WTC11 (cell line): ENCODE measurements around the gene SPC24. TPM values are rescaled to one million over a fixed set of nuclear protein-coding genes. Genes with fewer than 3 reads are reported as not detected.
"Not testable (repeated sequence)": the region's sequence is repeated elsewhere in the genome, so short reads cannot be mapped to it uniquely, and the experiment has no call there.

Experiments used
- ATAC-seq: fragments of 200-7000 bp; cut with Tn5 transposase; 2 replicates; pipeline ENCODE4 v1.10.0; 2021; ENCODE audit warnings: mild to moderate bottlenecking, moderate library complexity
- CTCF ChIA-PET: fragments of 300-600 bp; sonication (Branson Sonifier 250); formaldehyde crosslinking; loops from one replicate; lab custom pipeline; 2021; ENCODE audit warnings: antibody characterized with exemption; lab: Charles Lee
- POLR2A ChIA-PET: fragments of 350-600 bp; sonication (Branson Sonifier 250); formaldehyde crosslinking; loops from one replicate; lab custom pipeline; 2021; ENCODE audit warnings: antibody characterized with exemption; lab: Charles Lee
- DNase-seq: peaks from one replicate; pipeline ENCODE4 v3.0.0; 2021; ENCODE audit warnings: low spot score
- H3K27ac Mint-ChIP-seq: 2 replicates; pipeline ENCODE4 v1.8.0; 2021; ENCODE audit warnings: mixed read lengths
- H3K27me3 Mint-ChIP-seq: 2 replicates; pipeline ENCODE4 v1.8.0; 2021; ENCODE audit warnings: low read depth, mild to moderate bottlenecking, moderate library complexity, mixed read lengths
- H3K36me3 Mint-ChIP-seq: 2 replicates; pipeline ENCODE4 v1.8.0; 2021; ENCODE audit warnings: mixed read lengths
- H3K4me1 Mint-ChIP-seq: 2 replicates; pipeline ENCODE4 v1.8.0; 2022; ENCODE audit warnings: mixed read lengths
- H3K4me3 Mint-ChIP-seq: 2 replicates; pipeline ENCODE4 v1.8.0; 2021; ENCODE audit warnings: mild to moderate bottlenecking, moderate library complexity, mixed read lengths
- H3K9me3 Mint-ChIP-seq: 2 replicates; pipeline ENCODE4 v1.8.0; 2021; ENCODE audit warnings: mixed read lengths
- ATF2 ChIP-seq: sonication (generic); formaldehyde crosslinking; IDR thresholded peaks from 2 replicates; pipeline ENCODE4 v1.8.1; 2022; ENCODE audit warnings: low read depth, missing genetic modification reagents, borderline replicate concordance
- CTCF ChIP-seq: fragments of 200-600 bp; IDR thresholded peaks from 2 replicates; pipeline ENCODE4 v1.8.0; 2022; ENCODE audit warnings: antibody characterized with exemption
- FOXP4 ChIP-seq: sonication (generic); formaldehyde crosslinking; IDR thresholded peaks from 2 replicates; pipeline ENCODE4 v1.8.0; 2022; ENCODE audit warnings: mild to moderate bottlenecking, missing genetic modification reagents
- HMGA2 ChIP-seq: fragments of 250-450 bp; sonication (Bioruptor Pico); IDR thresholded peaks from 2 replicates; pipeline ENCODE4 v1.4.0; 2021; ENCODE audit warnings: mild to moderate bottlenecking, moderate library complexity
- MXD4 ChIP-seq: fragments of 250-450 bp; sonication (Bioruptor Pico); IDR thresholded peaks from 2 replicates; pipeline ENCODE4 v1.8.0; 2021; ENCODE audit warnings: mild to moderate bottlenecking, moderate library complexity, borderline replicate concordance
- NR1H2 ChIP-seq: sonication (generic); formaldehyde crosslinking; IDR thresholded peaks from 2 replicates; pipeline ENCODE4 v1.9.0; 2021; ENCODE audit warnings: mild to moderate bottlenecking, moderate library complexity, missing genetic modification reagents
- SMAD3 ChIP-seq: sonication (generic); formaldehyde crosslinking; IDR thresholded peaks from 2 replicates; pipeline ENCODE4 v1.8.0; 2022; ENCODE audit warnings: missing genetic modification reagents, mild to moderate bottlenecking, borderline replicate concordance
- SOX15 ChIP-seq: fragments of 250-450 bp; sonication (Bioruptor Pico); IDR thresholded peaks from 2 replicates; pipeline ENCODE4 v1.9.0; 2021; ENCODE audit warnings: mild to moderate bottlenecking
- TEAD1 ChIP-seq: sonication (generic); formaldehyde crosslinking; IDR thresholded peaks from 2 replicates; pipeline ENCODE4 v1.8.0; 2022; ENCODE audit warnings: mild to moderate bottlenecking, missing genetic modification reagents
- ZMAT4 ChIP-seq: fragments of 250-450 bp; sonication (Bioruptor Pico); IDR thresholded peaks from 2 replicates; pipeline ENCODE4 v1.9.0; 2021; ENCODE audit warnings: mild to moderate bottlenecking
- ZNF232 ChIP-seq: sonication (generic); formaldehyde crosslinking; IDR thresholded peaks from 2 replicates; pipeline ENCODE4 v1.8.0; 2022; ENCODE audit warnings: mild to moderate bottlenecking, missing genetic modification reagents
- ZNF416 ChIP-seq: fragments of 250-450 bp; sonication (Bioruptor Pico); IDR thresholded peaks from 2 replicates; pipeline ENCODE4 v1.9.0; 2021; ENCODE audit warnings: mild to moderate bottlenecking, inconsistent platforms
- ZNF512 ChIP-seq: sonication (generic); formaldehyde crosslinking; IDR thresholded peaks from 2 replicates; pipeline ENCODE4 v1.8.1; 2022; ENCODE audit warnings: missing genetic modification reagents, borderline replicate concordance
- total RNA-seq: library from RNA; stranded (reverse); gene quantifications from 3 replicates; pipeline ENCODE4 v1.2.3, GENCODE V29; 2021
- TF ChIP-seq, protein P1 (sequence below): sonication (generic); formaldehyde crosslinking; IDR thresholded peaks from 2 replicates; pipeline ENCODE4 v1.8.0; 2022; ENCODE audit warnings: mild to moderate bottlenecking, missing genetic modification reagents
- TF ChIP-seq, protein P2 (sequence below): sonication (generic); formaldehyde crosslinking; IDR thresholded peaks from 2 replicates; pipeline ENCODE4 v1.8.0; 2022; ENCODE audit warnings: mild to moderate bottlenecking, missing genetic modification reagents
- TF ChIP-seq, protein P3 (sequence below): fragments of 250-450 bp; sonication (Bioruptor Pico); conservative IDR thresholded peaks from 2 replicates; pipeline ENCODE4 v1.9.0; 2021; ENCODE audit warnings: mild to moderate bottlenecking
- TF ChIP-seq, protein P4 (sequence below): sonication (generic); formaldehyde crosslinking; IDR thresholded peaks from 2 replicates; pipeline ENCODE4 v1.8.1; 2023; ENCODE audit warnings: mild to moderate bottlenecking, missing genetic modification reagents

The SPC24 gene
- total RNA-seq, 1 experiment from 2014 or later = 62.2 TPM

DNA sequence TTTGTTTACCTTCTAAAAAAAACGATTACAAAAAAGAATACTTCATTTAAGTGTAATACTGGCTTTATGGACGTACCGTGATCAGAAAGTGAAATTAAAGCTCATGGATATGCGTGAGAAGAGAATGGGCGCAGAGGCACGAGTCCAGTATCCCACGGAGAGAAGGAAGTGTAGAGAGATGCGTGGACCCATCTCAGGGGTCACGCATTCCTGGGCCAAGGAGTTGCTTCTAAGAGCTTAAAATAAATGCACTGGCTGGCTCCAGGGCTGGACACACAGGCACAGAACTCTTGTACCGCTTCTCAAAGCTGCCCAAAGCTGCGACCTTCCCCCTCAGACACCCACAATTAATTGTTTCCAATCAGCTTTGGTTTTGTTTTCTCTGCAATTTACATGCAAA, 8.7 kb upstream of the SPC24 start:
- Mint-ChIP-seq H3K27ac (peak overlapping the region; percentile 22; the same call in 1 of the 2 replicates), H3K4me1 (no peaks in the 10 kb centered on the region)
- POLR2A ChIA-PET = interaction anchor here (1.0 kb wide), 1 partner anchor 21 kb away, joined by 3 read pairs; no protein-coding TSS in a partner anchor
- TF ChIP-seq, protein P1, sequence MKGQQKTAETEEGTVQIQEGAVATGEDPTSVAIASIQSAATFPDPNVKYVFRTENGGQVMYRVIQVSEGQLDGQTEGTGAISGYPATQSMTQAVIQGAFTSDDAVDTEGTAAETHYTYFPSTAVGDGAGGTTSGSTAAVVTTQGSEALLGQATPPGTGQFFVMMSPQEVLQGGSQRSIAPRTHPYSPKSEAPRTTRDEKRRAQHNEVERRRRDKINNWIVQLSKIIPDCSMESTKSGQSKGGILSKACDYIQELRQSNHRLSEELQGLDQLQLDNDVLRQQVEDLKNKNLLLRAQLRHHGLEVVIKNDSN (CRISPR knock-in tag) = no peak
- TF ChIP-seq, protein P2, sequence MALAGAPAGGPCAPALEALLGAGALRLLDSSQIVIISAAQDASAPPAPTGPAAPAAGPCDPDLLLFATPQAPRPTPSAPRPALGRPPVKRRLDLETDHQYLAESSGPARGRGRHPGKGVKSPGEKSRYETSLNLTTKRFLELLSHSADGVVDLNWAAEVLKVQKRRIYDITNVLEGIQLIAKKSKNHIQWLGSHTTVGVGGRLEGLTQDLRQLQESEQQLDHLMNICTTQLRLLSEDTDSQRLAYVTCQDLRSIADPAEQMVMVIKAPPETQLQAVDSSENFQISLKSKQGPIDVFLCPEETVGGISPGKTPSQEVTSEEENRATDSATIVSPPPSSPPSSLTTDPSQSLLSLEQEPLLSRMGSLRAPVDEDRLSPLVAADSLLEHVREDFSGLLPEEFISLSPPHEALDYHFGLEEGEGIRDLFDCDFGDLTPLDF = no peak
- no peak for TF ChIP-seq MXD4 (CRISPR knock-in tag)
- TF ChIP-seq SMAD3 (CRISPR knock-in tag) = no peak
- no peak for TF ChIP-seq FOXP4 (CRISPR knock-in tag)
- TF ChIP-seq, all 79 proteins: peak for 0
- Mint-ChIP-seq H3K4me3 (no peak overlapping the region), H3K9me3 (no peaks in the 10 kb centered on the region), H3K27me3 (no peaks in the 10 kb centered on the region; the same call in 1 of the 2 replicates), H3K36me3 (peaks cover 14% of the 10 kb centered on the region)
- ATAC-seq (no peak), DNase-seq (no peak)
- CTCF ChIA-PET = interaction anchor here (0.5 to 3.1 kb wide), 5 partner anchors 9 to 306 kb away, joined by 3 to 10 read pairs (median 3); no protein-coding TSS in a partner anchor

- ATAC-seq, DNase-seq, H3K4me3 Mint-ChIP-seq, POLR2A ChIA-PET, H3K27me3 Mint-ChIP-seq, CTCF ChIA-PET, H3K36me3 Mint-ChIP-seq, H3K27ac Mint-ChIP-seq, H3K9me3 Mint-ChIP-seq, H3K4me1 Mint-ChIP-seq: not testable (repeated sequence)
These were observed 4.8 kb upstream of the SPC24 start for GRCh38 chr19:11160440-11160768.

GRCh38 chr19:11159598-11160439, 4.2 kb upstream of the SPC24 start:
- Mint-ChIP-seq H3K36me3 (no peaks in the 10 kb centered on the region), H3K4me3 (no peak overlapping the region), H3K9me3 (no peaks in the 10 kb centered on the region), H3K4me1 (peaks cover under 1% of the 10 kb centered on the region; the same call in 1 of the 2 replicates), H3K27ac (no peak overlapping the region), H3K27me3 (no peaks in the 10 kb centered on the region)
- DNase-seq (no peak), ATAC-seq (no peak)
- POLR2A ChIA-PET = no interaction called here
- CTCF ChIA-PET = no interaction called here
- no peak for TF ChIP-seq ZMAT4 (CRISPR knock-in tag)
- TF ChIP-seq, protein P3, sequence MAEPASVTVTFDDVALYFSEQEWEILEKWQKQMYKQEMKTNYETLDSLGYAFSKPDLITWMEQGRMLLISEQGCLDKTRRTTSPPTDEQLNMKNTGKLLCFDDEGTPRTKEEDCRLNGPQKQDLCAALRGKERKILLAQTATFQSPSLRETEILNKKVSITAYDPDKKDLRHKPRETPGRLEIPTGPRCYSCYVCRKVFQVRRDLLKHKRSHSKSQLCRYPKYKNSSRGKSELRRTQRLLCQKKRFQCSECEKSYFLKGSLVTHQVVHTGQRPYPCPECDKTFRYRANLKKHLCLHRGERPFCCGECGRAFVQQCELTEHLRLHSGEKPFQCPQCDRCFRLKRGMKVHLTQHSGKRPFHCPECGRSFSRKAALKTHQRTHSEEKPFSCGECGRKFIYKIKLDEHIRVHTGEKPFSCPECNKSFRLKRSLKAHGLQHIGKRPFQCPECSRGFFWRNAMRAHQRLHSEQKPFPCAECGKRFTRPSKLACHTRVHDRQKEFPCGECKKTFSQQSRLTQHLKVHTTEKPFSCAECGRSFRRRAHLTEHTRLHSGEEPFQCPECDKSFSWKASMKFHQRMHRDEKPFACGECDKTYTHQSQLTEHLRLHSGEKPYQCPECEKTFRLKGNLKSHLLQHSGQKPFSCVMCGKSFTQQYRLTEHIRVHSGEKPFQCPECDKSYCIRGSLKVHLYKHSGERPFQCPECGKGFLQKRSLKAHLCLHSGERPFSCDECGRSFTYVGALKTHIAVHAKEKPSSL (CRISPR knock-in tag) = no peak
- no peak for TF ChIP-seq SOX15
- TF ChIP-seq, protein P4, sequence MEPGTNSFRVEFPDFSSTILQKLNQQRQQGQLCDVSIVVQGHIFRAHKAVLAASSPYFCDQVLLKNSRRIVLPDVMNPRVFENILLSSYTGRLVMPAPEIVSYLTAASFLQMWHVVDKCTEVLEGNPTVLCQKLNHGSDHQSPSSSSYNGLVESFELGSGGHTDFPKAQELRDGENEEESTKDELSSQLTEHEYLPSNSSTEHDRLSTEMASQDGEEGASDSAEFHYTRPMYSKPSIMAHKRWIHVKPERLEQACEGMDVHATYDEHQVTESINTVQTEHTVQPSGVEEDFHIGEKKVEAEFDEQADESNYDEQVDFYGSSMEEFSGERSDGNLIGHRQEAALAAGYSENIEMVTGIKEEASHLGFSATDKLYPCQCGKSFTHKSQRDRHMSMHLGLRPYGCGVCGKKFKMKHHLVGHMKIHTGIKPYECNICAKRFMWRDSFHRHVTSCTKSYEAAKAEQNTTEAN = no peak
- TF ChIP-seq ZNF512 (CRISPR knock-in tag) = no peak
- no peak for TF ChIP-seq TEAD1 (CRISPR knock-in tag)
- no peak for TF ChIP-seq ATF2 (CRISPR knock-in tag)
- no peak for TF ChIP-seq ZNF416 (CRISPR knock-in tag)
- TF ChIP-seq NR1H2 (CRISPR knock-in tag) = no peak
- TF ChIP-seq ZNF232 (CRISPR knock-in tag) = no peak
- TF ChIP-seq CTCF = no peak
- TF ChIP-seq HMGA2 (CRISPR knock-in tag) = no peak
